GM21619 (cell line): Measurements from ENCODE around the gene EIF4G1.
A peak's percentile ranks its signal among the peaks of the same experiment; 100 is the strongest.

Experiments used
- ATAC-seq: cut with Tn5 transposase; IDR thresholded peaks from one replicate; pipeline ENCODE4 v1.9.1; 2021; ENCODE audit not compliant: unreplicated experiment

EIF4G1 gene

GRCh38 chr3:184349563-184350470 lies 35.4 kb downstream of the EIF4G1 start:
- ATAC-seq = no peak

- no peak for ATAC-seq
These were observed 36.2 kb downstream of the EIF4G1 start for GRCh38 chr3:184350618-184351017.

GRCh38 chr3:184351511-184352148 lies 37.2 kb downstream of the EIF4G1 start:
- no peak for ATAC-seq

GRCh38 chr3:184352149-184352785 lies 37.9 kb downstream of the EIF4G1 start:
- no peak for ATAC-seq

- ATAC-seq = no peak
These were observed 38.6 kb downstream of the EIF4G1 start for GRCh38 chr3:184352897-184353545.

- ATAC-seq = no peak
These were observed 39.1 kb downstream of the EIF4G1 start for GRCh38 chr3:184353546-184353941.

GRCh38 chr3:184354121-184354728 lies 39.8 kb downstream of the EIF4G1 start:
- no peak for ATAC-seq

GRCh38 chr3:184354754-184355153 lies 40.3 kb downstream of the EIF4G1 start:
- ATAC-seq = no peak

- no peak for ATAC-seq
These were observed 41.0 kb downstream of the EIF4G1 start for GRCh38 chr3:184355261-184356040.

- no peak for ATAC-seq
These were observed 43.1 kb downstream of the EIF4G1 start for GRCh38 chr3:184357248-184358123.

- no peak for ATAC-seq
These were observed 43.8 kb downstream of the EIF4G1 start for GRCh38 chr3:184358124-184358767.

GRCh38 chr3:184358921-184359350 lies 44.5 kb downstream of the EIF4G1 start:
- no peak for ATAC-seq

GRCh38 chr3:184359610-184360009 lies 45.2 kb downstream of the EIF4G1 start:
- ATAC-seq = no peak

GRCh38 chr3:184360070-184360928 lies 45.9 kb downstream of the EIF4G1 start:
- ATAC-seq = no peak

- ATAC-seq = peak; percentile 2
These were observed 46.6 kb downstream of the EIF4G1 start for GRCh38 chr3:184360929-184361531.

- ATAC-seq = peak; percentile 44
These were observed 47.1 kb downstream of the EIF4G1 start, which contains the start of the genes CLCN2 and POLR2H for GRCh38 chr3:184361532-184361931. Gene CLCN2 (minus strand): TSS chr3:184361605. CDS start chr3:184361479, 126 bp downstream. Gene POLR2H (plus strand): TSS chr3:184361710. CDS start chr3:184363493, 1,783 bp downstream.
